Dedifferentiated amniotic fluid mesenchymal stem cell (primary cell): ENCODE data around the gene TMEM101.
"Not testable (repeated sequence)": the region's sequence is repeated elsewhere in the genome, so short reads cannot be mapped to it uniquely, and the experiment has no call there.

Experiments
- DNase-seq: peaks from one replicate; pipeline ENCODE4 v3.0.0-alpha.2; 2016; ENCODE audit errors: extremely low spot score

TMEM101 gene

GRCh38 chr17:43975898-43976297 lies 38.9 kb downstream of the TMEM101 start:
- DNase-seq = no peak

GRCh38 chr17:43974382-43975266 lies 40.1 kb downstream of the TMEM101 start:
- no peak for DNase-seq

DNA sequence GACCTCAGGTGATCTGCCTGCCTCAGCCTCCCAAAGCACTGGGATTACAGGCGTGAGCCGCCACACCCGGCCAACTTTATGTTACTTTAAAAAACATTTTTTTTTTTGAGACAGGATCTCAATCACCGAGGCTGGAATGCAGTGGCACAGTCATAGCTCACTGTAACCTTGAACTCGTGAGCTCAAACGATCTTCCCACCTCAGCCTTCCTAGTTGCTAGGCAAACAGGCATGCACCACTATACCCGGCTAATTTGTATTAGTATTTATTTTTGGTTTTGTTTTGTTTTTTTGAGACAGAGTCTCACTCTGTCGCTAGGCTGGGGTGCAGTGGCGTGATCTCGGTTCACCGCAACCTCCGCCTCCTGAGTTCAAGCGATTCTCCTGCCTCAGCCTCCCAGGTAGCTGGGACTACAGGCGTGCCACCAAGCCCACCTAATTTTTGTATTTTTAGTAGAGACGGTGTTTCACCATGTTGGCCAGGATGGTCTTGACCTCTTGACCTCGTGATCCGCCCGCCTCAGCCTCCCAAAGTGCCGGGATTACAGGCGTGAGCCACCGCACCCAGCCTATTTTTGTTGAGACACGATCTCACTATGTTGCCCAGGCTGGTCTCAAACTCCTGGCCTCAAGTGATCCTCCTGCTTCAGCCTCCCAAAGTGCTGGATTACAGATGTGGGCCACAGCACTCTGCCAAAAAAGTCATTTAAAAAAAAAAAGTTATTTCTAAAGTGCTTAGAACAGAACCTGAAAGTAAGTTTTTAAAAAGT lies 42.1 kb downstream of the TMEM101 start:
- not testable (repeated sequence) for DNase-seq

GRCh38 chr17:43971436-43971835 lies 43.3 kb downstream of the TMEM101 start:
- not testable (repeated sequence) for DNase-seq

- DNase-seq = no peak
Measured at GRCh38 chr17:43970366-43970765, 44.4 kb downstream of the TMEM101 start.

- no peak for DNase-seq
Measured at GRCh38 chr17:43967251-43967875, 47.4 kb downstream of the TMEM101 start.

DNA sequence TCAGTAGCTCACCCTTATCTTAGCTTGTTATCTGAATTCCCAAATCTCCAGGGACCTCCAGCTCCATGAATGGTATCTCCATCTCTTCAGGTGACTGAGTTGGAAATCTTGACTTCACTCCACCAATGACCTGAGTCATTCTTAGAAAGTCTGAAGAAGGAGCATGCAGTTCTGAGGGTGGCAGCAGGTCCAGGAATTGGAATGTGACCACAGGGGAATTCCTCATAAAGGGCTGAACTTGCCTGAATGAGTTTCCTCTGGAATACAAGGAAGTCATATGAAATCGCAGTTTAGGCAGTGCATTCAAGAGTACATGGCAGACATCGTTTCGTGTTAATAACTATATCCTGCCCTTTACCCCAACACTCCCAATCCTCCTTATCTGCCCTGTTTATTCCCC lies 48.5 kb downstream of the TMEM101 start:
- no peak for DNase-seq

DNA sequence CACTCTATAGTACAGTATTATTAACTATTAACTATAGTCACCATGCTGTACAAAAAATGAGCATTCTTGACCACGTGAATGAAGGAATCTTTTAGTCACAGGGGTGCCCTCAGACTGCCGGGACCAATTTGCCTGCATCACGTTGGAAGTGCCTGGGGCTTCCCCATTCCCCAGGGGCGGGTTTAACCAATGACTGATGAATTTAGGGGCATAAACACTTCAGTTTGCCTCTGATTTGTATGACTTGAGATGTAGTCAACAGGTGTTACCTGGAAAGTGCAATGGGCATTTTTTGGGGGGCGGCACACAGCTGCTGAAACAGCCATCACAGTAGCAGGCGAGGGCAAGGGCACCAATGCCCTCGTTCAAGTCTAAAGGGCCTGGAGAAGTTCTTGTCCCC lies 52.3 kb downstream of the TMEM101 start:
- no peak for DNase-seq

DNA sequence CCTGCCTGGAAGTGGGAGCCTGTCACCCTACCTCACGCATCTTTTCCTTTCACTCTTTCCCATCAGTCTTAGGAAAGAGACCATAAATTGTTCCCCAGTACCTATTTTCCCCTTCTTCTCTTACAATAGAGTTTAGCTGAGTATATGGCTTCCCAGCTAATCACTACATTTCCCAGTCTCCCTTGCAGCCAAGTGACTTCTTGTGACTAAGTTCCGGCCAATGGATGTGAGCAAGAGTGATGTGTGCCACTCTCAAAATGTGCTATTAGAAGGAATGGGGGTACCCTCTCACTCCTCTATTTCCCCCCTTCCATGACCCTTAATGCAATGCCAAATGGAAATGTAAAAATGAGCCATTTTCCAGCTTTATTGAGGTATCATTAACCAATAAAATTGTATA lies 52.8 kb downstream of the TMEM101 start:
- DNase-seq = no peak

- DNase-seq = not testable (repeated sequence)
Measured at GRCh38 chr17:43961292-43961691, 53.5 kb downstream of the TMEM101 start.
